ENCODE results near the gene CDK2AP2.

Gene CDK2AP2

GRCh38 chr11:67469508-67469811 lies 38.5 kb downstream of the CDK2AP2 start:
- CTCF ChIA-PET = no interaction called here
- POLR2A ChIA-PET = interaction anchor here (0.6 to 3.5 kb wide), 7 partner anchors 13 to 77 kb away, joined by 3 to 34 read pairs (median 12); partner anchors contain the start of genes AIP, PPP1CA, PTPRCAP and RAD9A
- no peak for TF ChIP-seq PKNOX1 (IDR thresholded peaks at IDR 0.05)
- no peak; the same call in 1 of the 2 replicates for TF ChIP-seq ELF4 (IDR thresholded peaks at IDR 0.05)
- TF ChIP-seq TARDBP (IDR thresholded peaks at IDR 0.05) = no peak
- TF ChIP-seq SUZ12 (IDR thresholded peaks at IDR 0.05) = no peak
- TF ChIP-seq HDGF (IDR thresholded peaks at IDR 0.05; ENCODE audit: borderline replicate concordance) = no peak
- no peak for TF ChIP-seq ZNF384 (IDR thresholded peaks at IDR 0.05)
- TF ChIP-seq L3MBTL2 (conservative IDR thresholded peaks at IDR 0.05) = no peak
- TF ChIP-seq LEF1 (IDR thresholded peaks at IDR 0.05; ENCODE audit: borderline replicate concordance) = no peak
- TF ChIP-seq ARNT (IDR thresholded peaks at IDR 0.05) = no peak
- TF ChIP-seq FOXA1 (IDR thresholded peaks at IDR 0.05) = no peak
- no peak for TF ChIP-seq BHLHE40 (IDR thresholded peaks at IDR 0.05; ENCODE audit: borderline replicate concordance)
- TF ChIP-seq SP1 (IDR thresholded peaks at IDR 0.05) = no peak
- TF ChIP-seq FOXM1 (IDR thresholded peaks at IDR 0.05; ENCODE audit: borderline replicate concordance) = no peak
- no peak for TF ChIP-seq FOXK2 (IDR thresholded peaks at IDR 0.05)
- TF ChIP-seq NFRKB (IDR thresholded peaks at IDR 0.05) = no peak
- no peak for TF ChIP-seq CTBP1 (IDR thresholded peaks at IDR 0.05; ENCODE audit: borderline replicate concordance)

GRCh38 chr11:67468759-67469507 lies 39.0 kb downstream of the CDK2AP2 start, which contains the start of gene TMEM134:
TMEM134 (minus strand) TSS chr11:67469251; CDS start chr11:67469192, 59 bp downstream.
- ChIA-PET POLR2A (interaction anchor here (0.9 to 3.5 kb wide), 15 partner anchors 14 to 83 kb away, joined by 3 to 34 read pairs (median 5); partner anchors contain the start of genes AIP, CABP4, PITPNM1 and PPP1CA), CTCF (interaction anchor here (0.6 to 1.3 kb wide), 3 partner anchors 9 to 296 kb away, joined by 3 to 9 read pairs (median 5); no protein-coding TSS in a partner anchor)
- peak; percentile 97 for DNase-seq (ENCODE audit: extremely low spot score)
- TF ChIP-seq NFRKB (IDR thresholded peaks at IDR 0.05) (no peak), PKNOX1 (IDR thresholded peaks at IDR 0.05) (0 out of 2 replicates have a peak, but pooled peaks have one; percentile 21)

More at GRCh38 chr11:67469508-67469811, 38.5 kb downstream of the CDK2AP2 start:
- no peak for DNase-seq (ENCODE audit: extremely low spot score)

GRCh38 chr11:67468456-67468758 lies 39.6 kb downstream of the CDK2AP2 start:
- no peak for DNase-seq (ENCODE audit: extremely low spot score)
- ChIA-PET CTCF (interaction anchor here (0.6 to 1.3 kb wide), 3 partner anchors 10 to 296 kb away, joined by 3 to 9 read pairs (median 5); no protein-coding TSS in a partner anchor), POLR2A (interaction anchor here (0.9 to 3.5 kb wide), 15 partner anchors 12 to 83 kb away, joined by 3 to 34 read pairs (median 5); partner anchors contain the start of genes AIP, CABP4, PITPNM1 and PPP1CA)
- TF ChIP-seq BHLHE40 (IDR thresholded peaks at IDR 0.05; ENCODE audit: borderline replicate concordance) (no peak), LEF1 (IDR thresholded peaks at IDR 0.05; ENCODE audit: borderline replicate concordance) (no peak), FOXM1 (IDR thresholded peaks at IDR 0.05; ENCODE audit: borderline replicate concordance) (no peak), TARDBP (IDR thresholded peaks at IDR 0.05) (no peak), ELF4 (IDR thresholded peaks at IDR 0.05) (no peak), PKNOX1 (IDR thresholded peaks at IDR 0.05) (no peak), L3MBTL2 (conservative IDR thresholded peaks at IDR 0.05) (no peak), ZNF384 (IDR thresholded peaks at IDR 0.05) (no peak), CTBP1 (IDR thresholded peaks at IDR 0.05; ENCODE audit: borderline replicate concordance) (no peak), FOXK2 (IDR thresholded peaks at IDR 0.05) (no peak), FOXA1 (IDR thresholded peaks at IDR 0.05) (no peak), NFRKB (IDR thresholded peaks at IDR 0.05) (no peak), ARNT (IDR thresholded peaks at IDR 0.05) (no peak), HDGF (IDR thresholded peaks at IDR 0.05; ENCODE audit: borderline replicate concordance) (no peak), SUZ12 (IDR thresholded peaks at IDR 0.05) (no peak), SP1 (IDR thresholded peaks at IDR 0.05) (no peak)

GRCh38 chr11:67468056-67468455 lies 39.9 kb downstream of the CDK2AP2 start:
- ChIA-PET POLR2A (interaction anchor here (0.9 to 3.5 kb wide), 17 partner anchors 12 to 82 kb away, joined by 3 to 34 read pairs (median 4); partner anchors contain the start of genes AIP, CABP4, PITPNM1 and PPP1CA), CTCF (interaction anchor here (0.6 to 1.3 kb wide), 2 partner anchors 61 to 296 kb away, joined by 3 to 5 read pairs; no protein-coding TSS in a partner anchor)
- no peak for DNase-seq (ENCODE audit: extremely low spot score)
- no peak for TF ChIP-seq ELF4 (IDR thresholded peaks at IDR 0.05)
- TF ChIP-seq SP1 (IDR thresholded peaks at IDR 0.05) = no peak
- TF ChIP-seq BHLHE40 (IDR thresholded peaks at IDR 0.05; ENCODE audit: borderline replicate concordance) = no peak
- no peak for TF ChIP-seq LEF1 (IDR thresholded peaks at IDR 0.05; ENCODE audit: borderline replicate concordance)
- TF ChIP-seq L3MBTL2 (conservative IDR thresholded peaks at IDR 0.05) = no peak
- TF ChIP-seq TARDBP (IDR thresholded peaks at IDR 0.05) = no peak
- no peak for TF ChIP-seq NFRKB (IDR thresholded peaks at IDR 0.05)
- no peak for TF ChIP-seq FOXK2 (IDR thresholded peaks at IDR 0.05)
- no peak for TF ChIP-seq FOXA1 (IDR thresholded peaks at IDR 0.05)
- TF ChIP-seq PKNOX1 (IDR thresholded peaks at IDR 0.05) = no peak
- no peak for TF ChIP-seq HDGF (IDR thresholded peaks at IDR 0.05; ENCODE audit: borderline replicate concordance)
- TF ChIP-seq CTBP1 (IDR thresholded peaks at IDR 0.05; ENCODE audit: borderline replicate concordance) = no peak
- no peak for TF ChIP-seq FOXM1 (IDR thresholded peaks at IDR 0.05; ENCODE audit: borderline replicate concordance)
- TF ChIP-seq ZNF384 (IDR thresholded peaks at IDR 0.05) = no peak
- no peak for TF ChIP-seq ARNT (IDR thresholded peaks at IDR 0.05)
- TF ChIP-seq SUZ12 (IDR thresholded peaks at IDR 0.05) = no peak

Data from HEK293T (cell line).